CD4-positive, alpha-beta T cell treated with Interferon alpha-2 for 1 hour (primary cell): ENCODE data around the gene ASGR1.
A peak's percentile ranks its signal among the peaks of the same experiment; 100 is the strongest.
"Not testable (repeated sequence)": the region's sequence is repeated elsewhere in the genome, so short reads cannot be mapped to it uniquely, and the experiment has no call there.

Experiments
- DNase-seq, 2 donors: peaks; one replicate each; pipeline ENCODE4 v3.0.0-alpha.2; 2020 to 2022

ASGR1 gene

GRCh38 chr17:7158424-7158823 lies 20.7 kb downstream of the ASGR1 start:
- not testable (repeated sequence) for DNase-seq

GRCh38 chr17:7156342-7156940 lies 22.7 kb downstream of the ASGR1 start:
- DNase-seq: no peak

GRCh38 chr17:7147772-7148171 lies 31.4 kb downstream of the ASGR1 start:
- DNase-seq: no peak

GRCh38 chr17:7146115-7146514 lies 33.1 kb downstream of the ASGR1 start:
- no peak for DNase-seq

GRCh38 chr17:7144213-7144612 lies 35.0 kb downstream of the ASGR1 start:
- DNase-seq: no peak

- DNase-seq: no peak
These were observed 37.3 kb downstream of the ASGR1 start for GRCh38 chr17:7141824-7142223.

- DNase-seq: no peak
These were observed 39.8 kb downstream of the ASGR1 start for GRCh38 chr17:7139400-7139799.

GRCh38 chr17:7138800-7139381 lies 40.3 kb downstream of the ASGR1 start:
- no peak for DNase-seq

- DNase-seq: no peak
These were observed 41.8 kb downstream of the ASGR1 start for GRCh38 chr17:7137171-7137943.

- peak; percentile 74 to 81 for DNase-seq
These were observed 42.8 kb downstream of the ASGR1 start for GRCh38 chr17:7136266-7136877.

- DNase-seq: no peak
These were observed 45.3 kb downstream of the ASGR1 start for GRCh38 chr17:7133916-7134315.

GRCh38 chr17:7133424-7133823 lies 45.7 kb downstream of the ASGR1 start:
- DNase-seq: peak; percentile 55 to 56

- peak; percentile 82 to 86 for DNase-seq
These were observed 46.6 kb downstream of the ASGR1 start for GRCh38 chr17:7132511-7133094.

GRCh38 chr17:7131423-7131791 lies 47.8 kb downstream of the ASGR1 start:
- DNase-seq: no peak

- peak in 1 of 2 donors; percentile 22 for DNase-seq
These were observed 48.3 kb downstream of the ASGR1 start for GRCh38 chr17:7130621-7131422.

- no peak for DNase-seq
These were observed 49.9 kb downstream of the ASGR1 start for GRCh38 chr17:7129311-7129710.

- DNase-seq: no peak
These were observed 51.0 kb downstream of the ASGR1 start for GRCh38 chr17:7128160-7128559.

GRCh38 chr17:7127501-7127900 lies 51.7 kb downstream of the ASGR1 start:
- not testable (repeated sequence) for DNase-seq

- DNase-seq: not testable (repeated sequence)
These were observed 52.8 kb downstream of the ASGR1 start for GRCh38 chr17:7126386-7126785.

GRCh38 chr17:7124923-7125322 lies 54.2 kb downstream of the ASGR1 start:
- DNase-seq: no peak

- no peak for DNase-seq
These were observed 55.3 kb downstream of the ASGR1 start for GRCh38 chr17:7123844-7124243.
